Measurements from ENCODE around the gene NANOS2.

NANOS2 gene

GRCh38 chr19:45890877-45891276, 23.7 kb downstream of the NANOS2 start:
- no peak for DNase-seq

GRCh38 chr19:45889210-45889885, 25.2 kb downstream of the NANOS2 start:
- DNase-seq = no peak

GRCh38 chr19:45887200-45887710, 27.3 kb downstream of the NANOS2 start:
- no peak for DNase-seq

GRCh38 chr19:45886427-45887199, 28.0 kb downstream of the NANOS2 start:
- peak; percentile 18 for DNase-seq

GRCh38 chr19:45885556-45886426, 28.8 kb downstream of the NANOS2 start, which contains the start of gene IRF2BP1:
Gene IRF2BP1 (minus strand): TSS chr19:45886141. CDS start chr19:45885774, 367 bp downstream.
- peak; percentile 29 for DNase-seq

GRCh38 chr19:45884682-45885555, 29.7 kb downstream of the NANOS2 start:
- DNase-seq = no peak

- DNase-seq = no peak
These were observed 30.5 kb downstream of the NANOS2 start for GRCh38 chr19:45883881-45884681.

- DNase-seq = no peak
These were observed 31.0 kb downstream of the NANOS2 start for GRCh38 chr19:45883586-45883880.

GRCh38 chr19:45882652-45883585, 31.7 kb downstream of the NANOS2 start:
- no peak for DNase-seq

GRCh38 chr19:45881909-45882528, 32.6 kb downstream of the NANOS2 start:
- peak; percentile 31 for DNase-seq

- DNase-seq = no peak
These were observed 33.3 kb downstream of the NANOS2 start for GRCh38 chr19:45881082-45881908.

GRCh38 chr19:45879971-45880370, 34.6 kb downstream of the NANOS2 start:
- no peak for DNase-seq

- no peak for DNase-seq
These were observed 35.5 kb downstream of the NANOS2 start for GRCh38 chr19:45879055-45879454.

- DNase-seq = no peak
These were observed 36.4 kb downstream of the NANOS2 start for GRCh38 chr19:45878043-45878794.

- no peak for DNase-seq
These were observed 38.0 kb downstream of the NANOS2 start for GRCh38 chr19:45876411-45877197.

- no peak for DNase-seq
These were observed 38.5 kb downstream of the NANOS2 start for GRCh38 chr19:45876161-45876410.

GRCh38 chr19:45874620-45874966, 40.0 kb downstream of the NANOS2 start:
- no peak for DNase-seq
